Osteocyte (in vitro differentiated cells): Measurements from ENCODE around the gene SNCA. TPM values are rescaled to one million over a fixed set of nuclear protein-coding genes. Genes with fewer than 3 reads are reported as not detected.

Experiments
- DNase-seq: peaks from one replicate; pipeline ENCODE4 v3.0.0; 2021; ENCODE audit warnings: mixed read lengths; ENCODE audit not compliant: unreplicated experiment; ENCODE audit errors: extremely low spot score
- H3K27ac Mint-ChIP-seq: one replicate; pipeline ENCODE4 v1.8.0; 2021; ENCODE audit warnings: mild to moderate bottlenecking, mixed read lengths; ENCODE audit not compliant: unreplicated experiment
- H3K27me3 Mint-ChIP-seq: one replicate; pipeline ENCODE4 v1.8.0; 2021; ENCODE audit warnings: mixed read lengths; ENCODE audit not compliant: unreplicated experiment
- H3K36me3 Mint-ChIP-seq: one replicate; pipeline ENCODE4 v1.8.0; 2021; ENCODE audit warnings: mixed read lengths; ENCODE audit not compliant: unreplicated experiment
- H3K4me1 Mint-ChIP-seq: one replicate; pipeline ENCODE4 v1.8.0; 2021; ENCODE audit warnings: mixed read lengths; ENCODE audit not compliant: unreplicated experiment
- H3K4me3 Mint-ChIP-seq: one replicate; pipeline ENCODE4 v1.8.0; 2021; ENCODE audit warnings: mild to moderate bottlenecking, moderate library complexity, mixed read lengths; ENCODE audit not compliant: unreplicated experiment
- H3K9me3 Mint-ChIP-seq: one replicate; pipeline ENCODE4 v1.8.0; 2021; ENCODE audit warnings: mixed read lengths; ENCODE audit not compliant: unreplicated experiment
- total RNA-seq: library from RNA; stranded (reverse); gene quantifications from 2 replicates; pipeline ENCODE4 v1.2.1, GENCODE V29; 2021
- TF ChIP-seq, protein P1 (sequence below): fragments of 200-600 bp; sonication (generic); IDR thresholded peaks from 2 replicates; pipeline ENCODE4 v1.5.0; 2021; ENCODE audit warnings: antibody characterized with exemption, mild to moderate bottlenecking, moderate library complexity

Gene SNCA
- total RNA-seq, 1 donor from 2014 or later, result 8.8 TPM

DNA sequence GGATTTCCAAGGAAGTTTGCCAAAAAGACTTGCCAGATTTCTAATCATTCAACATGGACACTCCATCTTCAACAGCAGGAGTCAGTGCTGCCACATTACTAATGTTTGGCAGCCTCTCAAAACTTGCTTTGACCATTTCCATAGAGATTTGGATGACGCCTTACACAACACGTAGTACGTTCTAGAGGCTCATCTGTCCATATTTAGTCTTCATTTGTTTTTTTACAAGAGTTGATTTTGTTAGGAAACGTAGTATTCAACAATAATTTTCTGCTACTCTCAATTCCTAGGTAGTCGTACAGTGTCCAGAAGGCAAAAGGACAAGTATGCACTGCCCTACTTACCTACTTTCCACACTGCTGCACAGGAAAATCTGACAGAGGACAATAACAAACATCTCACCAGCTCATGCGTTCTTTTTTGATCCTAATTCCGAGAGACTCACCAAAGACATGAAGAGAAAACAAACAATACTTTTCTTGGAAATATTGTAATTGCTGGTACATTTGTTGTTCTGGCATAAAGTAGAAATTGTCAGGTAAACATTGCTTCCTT, 117.3 kb downstream of the SNCA start:
- Mint-ChIP-seq H3K27ac (no peak overlapping the region), H3K27me3 (no peaks in the 10 kb centered on the region), H3K36me3 (peaks cover 2% of the 10 kb centered on the region), H3K4me1 (peaks cover 12% of the 10 kb centered on the region), H3K4me3 (no peak overlapping the region), H3K9me3 (peaks cover 5% of the 10 kb centered on the region)
- no peak for DNase-seq
- TF ChIP-seq, protein P1, sequence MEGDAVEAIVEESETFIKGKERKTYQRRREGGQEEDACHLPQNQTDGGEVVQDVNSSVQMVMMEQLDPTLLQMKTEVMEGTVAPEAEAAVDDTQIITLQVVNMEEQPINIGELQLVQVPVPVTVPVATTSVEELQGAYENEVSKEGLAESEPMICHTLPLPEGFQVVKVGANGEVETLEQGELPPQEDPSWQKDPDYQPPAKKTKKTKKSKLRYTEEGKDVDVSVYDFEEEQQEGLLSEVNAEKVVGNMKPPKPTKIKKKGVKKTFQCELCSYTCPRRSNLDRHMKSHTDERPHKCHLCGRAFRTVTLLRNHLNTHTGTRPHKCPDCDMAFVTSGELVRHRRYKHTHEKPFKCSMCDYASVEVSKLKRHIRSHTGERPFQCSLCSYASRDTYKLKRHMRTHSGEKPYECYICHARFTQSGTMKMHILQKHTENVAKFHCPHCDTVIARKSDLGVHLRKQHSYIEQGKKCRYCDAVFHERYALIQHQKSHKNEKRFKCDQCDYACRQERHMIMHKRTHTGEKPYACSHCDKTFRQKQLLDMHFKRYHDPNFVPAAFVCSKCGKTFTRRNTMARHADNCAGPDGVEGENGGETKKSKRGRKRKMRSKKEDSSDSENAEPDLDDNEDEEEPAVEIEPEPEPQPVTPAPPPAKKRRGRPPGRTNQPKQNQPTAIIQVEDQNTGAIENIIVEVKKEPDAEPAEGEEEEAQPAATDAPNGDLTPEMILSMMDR, result no peak

DNA sequence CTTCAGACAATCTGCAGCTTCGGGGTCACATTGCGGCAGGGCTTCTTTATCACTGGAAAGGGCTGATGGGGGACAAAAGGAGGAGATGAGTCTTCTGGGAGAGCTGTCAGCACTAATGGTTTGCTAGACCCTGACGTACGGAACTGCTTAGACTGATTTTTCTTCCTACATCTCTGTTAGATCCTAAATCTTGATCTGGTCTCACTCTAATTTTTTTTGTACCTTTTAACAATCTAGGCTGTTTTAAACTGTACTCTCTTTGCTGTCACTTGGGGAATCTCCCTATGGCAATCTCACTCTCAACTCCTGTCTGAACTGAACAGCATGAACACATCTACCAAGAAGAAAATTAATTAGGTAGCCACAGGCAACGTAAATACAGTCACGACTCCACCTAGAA, 120.1 kb downstream of the SNCA start:
- Mint-ChIP-seq H3K4me1 (peaks cover 34% of the 10 kb centered on the region), H3K36me3 (peaks cover 2% of the 10 kb centered on the region), H3K9me3 (peaks cover 5% of the 10 kb centered on the region), H3K27ac (peak overlapping the region; percentile 0), H3K4me3 (no peak overlapping the region), H3K27me3 (no peaks in the 10 kb centered on the region)
- TF ChIP-seq, protein P1, result no peak
- DNase-seq, result no peak

DNA sequence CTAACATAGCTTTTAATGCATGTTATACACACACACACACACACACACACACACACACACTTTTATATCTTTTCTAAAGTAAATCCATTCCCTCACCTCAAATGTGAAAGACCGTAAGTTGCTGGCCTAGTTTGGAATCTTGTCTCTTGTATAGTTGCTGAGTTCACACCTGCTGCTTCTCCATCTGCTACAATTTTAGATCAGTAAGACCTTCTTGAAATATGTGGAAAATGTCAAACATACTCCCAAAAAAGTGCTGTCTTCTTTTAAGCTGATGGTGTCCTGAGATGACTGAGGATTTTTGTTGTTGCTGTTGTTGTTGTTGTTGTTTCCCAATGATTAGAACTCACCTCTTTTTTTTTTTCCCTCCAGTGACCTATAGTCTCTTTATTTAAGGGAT, 121.3 kb downstream of the SNCA start:
- no peak for DNase-seq
- Mint-ChIP-seq H3K27ac (no peak overlapping the region), H3K27me3 (no peaks in the 10 kb centered on the region), H3K36me3 (peaks cover 2% of the 10 kb centered on the region), H3K4me1 (peaks cover 43% of the 10 kb centered on the region), H3K9me3 (peaks cover 5% of the 10 kb centered on the region), H3K4me3 (no peak overlapping the region)
- TF ChIP-seq, protein P1, result no peak

DNA sequence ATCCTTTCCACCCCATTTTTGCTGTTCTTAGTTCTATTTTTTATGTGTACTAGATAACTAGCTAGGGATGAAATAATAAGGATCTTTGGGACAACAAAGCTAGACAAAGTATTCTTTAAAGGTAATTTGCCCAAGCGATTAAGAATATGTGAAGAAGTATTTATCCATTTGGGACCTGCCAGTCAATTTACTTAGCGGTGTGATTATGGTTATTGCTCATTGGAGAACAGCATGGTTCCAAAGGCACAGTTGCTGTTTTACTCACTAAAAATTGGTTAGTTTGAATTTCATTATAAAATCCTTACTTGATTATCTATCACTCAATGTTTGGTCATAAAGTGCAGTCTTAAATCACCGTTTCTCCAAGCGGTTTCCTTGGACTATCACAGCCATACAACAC, 124.1 kb downstream of the SNCA start:
- H3K27me3 Mint-ChIP-seq, result no peaks in the 10 kb centered on the region
- H3K27ac Mint-ChIP-seq, result peak overlapping the region; percentile 82
- H3K4me3 Mint-ChIP-seq, result peak overlapping the region; percentile 32
- no peaks in the 10 kb centered on the region for H3K9me3 Mint-ChIP-seq
- no peak for DNase-seq
- TF ChIP-seq, protein P1, result no peak
- peaks cover 63% of the 10 kb centered on the region for H3K4me1 Mint-ChIP-seq
- no peaks in the 10 kb centered on the region for H3K36me3 Mint-ChIP-seq

DNA sequence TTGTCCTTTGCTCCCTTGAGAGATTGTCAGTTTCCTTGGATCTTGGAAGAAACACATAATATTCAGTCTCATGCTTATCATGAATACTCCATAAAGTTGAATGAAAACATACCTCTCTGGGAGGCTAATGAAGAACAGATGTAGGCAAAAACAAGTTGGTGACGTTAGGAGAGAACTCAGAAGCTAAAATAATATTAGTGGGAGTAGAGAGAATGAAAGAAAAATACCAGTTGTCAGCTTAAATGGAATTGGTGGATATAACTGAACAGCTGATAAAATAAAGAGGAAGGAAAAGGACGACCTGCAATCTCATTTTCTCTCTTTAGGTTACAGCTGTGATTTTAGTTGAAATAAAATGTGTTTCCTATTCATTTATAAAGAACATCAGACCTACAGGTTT, 124.8 kb downstream of the SNCA start:
- Mint-ChIP-seq H3K9me3 (no peaks in the 10 kb centered on the region), H3K27me3 (no peaks in the 10 kb centered on the region), H3K36me3 (no peaks in the 10 kb centered on the region), H3K27ac (peak overlapping the region; percentile 82), H3K4me1 (peaks cover 57% of the 10 kb centered on the region), H3K4me3 (no peak overlapping the region)
- TF ChIP-seq, protein P1, result no peak
- no peak for DNase-seq
